OCI-LY7 (cell line): Measurements from ENCODE around the gene RASA1. TPM values are rescaled to one million over a fixed set of nuclear protein-coding genes. Genes with fewer than 3 reads are reported as not detected.

Source experiments
- BruUV-seq: library from RNA; stranded (reverse); fragments of 400-500 nt; replicated peaks from 2 replicates; lab custom pipeline; 2021; lab: Mats Ljungman, UMichigan
- CTCF ChIA-PET: fragments of 300-600 bp; sonication (Branson Sonifier 250); formaldehyde crosslinking; loops from one replicate; lab custom pipeline; 2022; ENCODE audit warnings: antibody characterized with exemption; ENCODE audit not compliant: unreplicated experiment; lab: Charles Lee
- POLR2A ChIA-PET: fragments of 300-600 bp; sonication (Branson Sonifier 250); formaldehyde crosslinking; loops from one replicate; lab custom pipeline; 2022; ENCODE audit warnings: antibody characterized with exemption; lab: Charles Lee
- DNase-seq: peaks from one replicate; pipeline ENCODE4 v3.0.0-alpha.2; 2015; ENCODE audit warnings: low spot score
- H2AFZ ChIP-seq: fragments of 200-600 bp; sonication (generic), shearing (Covaris generic); 2 replicates; pipeline ENCODE4 v1.6.1; 2014; ENCODE audit warnings: mild to moderate bottlenecking, antibody characterized with exemption, low read length, moderate library complexity
- H3K27ac ChIP-seq: fragments of 200-600 bp; sonication (generic); 2 replicates; pipeline ENCODE4 v1.5.1; 2014; ENCODE audit warnings: mixed run types, low read depth, mild to moderate bottlenecking, moderate library complexity, low read length, inconsistent platforms; ENCODE audit not compliant: poor library complexity, severe bottlenecking
- H3K36me3 ChIP-seq: fragments of 200-600 bp; sonication (generic); 2 replicates; pipeline ENCODE4 v1.6.1; 2014; ENCODE audit warnings: mild to moderate bottlenecking, antibody characterized with exemption, low read length, moderate library complexity, mixed read lengths; ENCODE audit not compliant: insufficient read depth
- H3K4me1 ChIP-seq: fragments of 200-600 bp; sonication (generic); 2 replicates; pipeline ENCODE4 v1.5.1; 2014; ENCODE audit warnings: mild to moderate bottlenecking, low read length; ENCODE audit not compliant: insufficient read depth, poor library complexity, severe bottlenecking
- H3K4me2 ChIP-seq: fragments of 200-600 bp; sonication (generic); 2 replicates; pipeline ENCODE4 v1.6.1; 2014; ENCODE audit warnings: mild to moderate bottlenecking, low read length
- H3K4me3 ChIP-seq: fragments of 200-600 bp; sonication (generic); 2 replicates; pipeline ENCODE4 v1.5.1; 2014; ENCODE audit warnings: mild to moderate bottlenecking, low read depth, low read length; ENCODE audit not compliant: poor library complexity, severe bottlenecking
- H3K79me2 ChIP-seq: fragments of 200-600 bp; sonication (generic); 2 replicates; pipeline ENCODE4 v1.6.1; 2016; ENCODE audit warnings: low read depth, mild to moderate bottlenecking, low read length, moderate library complexity, mixed read lengths; ENCODE audit not compliant: insufficient read depth
- H3K9me2 ChIP-seq: fragments of 200-600 bp; sonication (generic); 2 replicates; pipeline ENCODE4 v1.6.1; 2016; ENCODE audit warnings: mild to moderate bottlenecking, low read length, mixed read lengths; ENCODE audit not compliant: insufficient read depth
- H3K9me3 ChIP-seq: fragments of 200-600 bp; sonication (generic); 2 replicates; pipeline ENCODE4 v1.6.1; 2014; ENCODE audit warnings: mild to moderate bottlenecking, mixed run types, low read length, mixed read lengths
- H4K20me1 ChIP-seq: fragments of 200-600 bp; sonication (generic); 2 replicates; pipeline ENCODE4 v1.6.1; 2014; ENCODE audit warnings: mild to moderate bottlenecking, antibody characterized with exemption, low read length, moderate library complexity, mixed read lengths; ENCODE audit not compliant: insufficient read depth
- EZH2phosphoT487 ChIP-seq: fragments of 200-600 bp; sonication (generic); IDR thresholded peaks from 2 replicates; pipeline ENCODE4 v1.6.1; 2018; ENCODE audit warnings: low read depth, borderline replicate concordance, mild to moderate bottlenecking, mixed run types, antibody characterized with exemption, low read length, moderate library complexity, mixed read lengths
- intact Hi-C: fragments of 100-400 bp; cut with micrococcal nuclease; formaldehyde crosslinking; loops from one replicate; pipeline ENCODE4 v1.10.0; 2022; ENCODE audit not compliant: unreplicated experiment
- total RNA-seq, 2 experiments: library from RNA; depleted of rRNA in 1 of 2; stranded (reverse); fragments of >200 nt in 1 of 2; shearing (Covaris generic) in 1 of 2; gene quantifications; 2 replicates each; pipeline ENCODE4 v1.2.3, GENCODE V29; 2014 to 2022
- TF ChIP-seq, protein P1 (sequence below): fragments of 200-600 bp; sonication (generic); conservative IDR thresholded peaks from 2 replicates; pipeline ENCODE4 v1.5.1; 2014; ENCODE audit warnings: mild to moderate bottlenecking, antibody characterized with exemption, low read length, moderate library complexity, mixed read lengths

RASA1 gene
- total RNA-seq, 2 experiments from 2014 or later = 18.1 to 27.3 TPM

DNA sequence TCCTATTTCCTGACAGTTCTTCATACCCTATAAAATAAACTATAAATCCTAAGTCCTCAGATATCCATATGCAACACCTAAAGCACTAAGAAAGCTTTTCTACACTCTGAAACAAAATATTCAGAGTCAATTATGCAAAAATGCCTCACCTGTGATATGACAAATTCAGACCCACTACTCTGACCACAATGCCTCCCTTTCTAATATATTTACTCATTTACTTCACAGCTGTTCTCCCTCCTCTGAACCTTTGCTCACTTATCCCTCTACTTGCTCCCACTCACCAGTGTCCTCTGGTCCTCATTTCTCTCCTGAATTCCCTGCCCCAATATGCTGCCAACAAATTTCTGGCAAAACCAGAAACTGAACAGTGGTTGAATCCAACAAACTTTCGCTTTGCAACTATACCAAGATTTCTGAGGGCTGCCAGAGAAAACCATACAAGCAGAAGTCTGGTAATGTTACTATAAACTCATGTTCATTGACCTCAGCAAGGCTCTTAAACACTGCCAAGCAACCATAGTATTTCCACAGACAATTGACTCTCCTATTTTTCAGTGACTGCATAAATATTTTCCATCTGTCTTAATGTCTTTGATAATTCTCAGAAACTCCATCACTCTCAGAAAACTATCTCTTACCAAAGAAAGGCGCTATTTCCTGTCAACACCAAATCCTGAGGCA, 137.9 kb downstream of the RASA1 start:
- Histone ChIP-seq H3K4me2 (no peak overlapping the region), H3K79me2 (peaks cover 24% of the 10 kb centered on the region), H2AFZ (no peak overlapping the region), H3K4me1 (peaks cover 13% of the 10 kb centered on the region), H3K36me3 (peaks cover 100% of the 10 kb centered on the region), H3K9me3 (no peaks in the 10 kb centered on the region), H3K9me2 (no peaks in the 10 kb centered on the region), H3K27ac (no peak overlapping the region), H4K20me1 (peaks cover 10% of the 10 kb centered on the region), H3K4me3 (no peak overlapping the region)
- no TSS peak for BruUV-seq
- DNase-seq = no peak
- POLR2A ChIA-PET = interaction anchor here (1.2 kb wide), 1 partner anchor 29 kb away, joined by 3 read pairs; no protein-coding TSS in a partner anchor
- no peak for TF ChIP-seq EZH2phosphoT487
- TF ChIP-seq, protein P1, sequence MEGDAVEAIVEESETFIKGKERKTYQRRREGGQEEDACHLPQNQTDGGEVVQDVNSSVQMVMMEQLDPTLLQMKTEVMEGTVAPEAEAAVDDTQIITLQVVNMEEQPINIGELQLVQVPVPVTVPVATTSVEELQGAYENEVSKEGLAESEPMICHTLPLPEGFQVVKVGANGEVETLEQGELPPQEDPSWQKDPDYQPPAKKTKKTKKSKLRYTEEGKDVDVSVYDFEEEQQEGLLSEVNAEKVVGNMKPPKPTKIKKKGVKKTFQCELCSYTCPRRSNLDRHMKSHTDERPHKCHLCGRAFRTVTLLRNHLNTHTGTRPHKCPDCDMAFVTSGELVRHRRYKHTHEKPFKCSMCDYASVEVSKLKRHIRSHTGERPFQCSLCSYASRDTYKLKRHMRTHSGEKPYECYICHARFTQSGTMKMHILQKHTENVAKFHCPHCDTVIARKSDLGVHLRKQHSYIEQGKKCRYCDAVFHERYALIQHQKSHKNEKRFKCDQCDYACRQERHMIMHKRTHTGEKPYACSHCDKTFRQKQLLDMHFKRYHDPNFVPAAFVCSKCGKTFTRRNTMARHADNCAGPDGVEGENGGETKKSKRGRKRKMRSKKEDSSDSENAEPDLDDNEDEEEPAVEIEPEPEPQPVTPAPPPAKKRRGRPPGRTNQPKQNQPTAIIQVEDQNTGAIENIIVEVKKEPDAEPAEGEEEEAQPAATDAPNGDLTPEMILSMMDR = no peak
- CTCF ChIA-PET = no interaction called here
- intact Hi-C loops = no loop called here

DNA sequence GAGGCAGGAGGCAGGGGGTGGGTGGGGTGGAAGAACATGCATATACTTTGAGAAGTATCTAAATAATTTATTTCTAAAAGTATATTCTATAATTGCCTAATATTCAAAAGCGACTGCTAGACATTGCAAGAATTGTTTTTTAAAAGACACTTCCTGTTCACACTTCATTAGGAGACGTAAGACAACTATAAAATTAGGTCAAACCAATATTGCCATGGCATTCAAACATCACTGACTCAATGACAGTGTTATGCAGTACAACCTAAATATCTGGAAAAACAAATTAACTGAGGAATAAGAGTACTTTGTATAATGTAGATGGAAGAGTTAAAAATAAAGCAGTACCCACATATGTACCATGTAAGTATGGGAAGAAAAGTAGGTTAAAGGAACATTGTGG, 140.5 kb downstream of the RASA1 start:
- no peak for DNase-seq
- Histone ChIP-seq H3K9me3 (no peaks in the 10 kb centered on the region), H3K79me2 (peaks cover 38% of the 10 kb centered on the region), H3K9me2 (no peaks in the 10 kb centered on the region), H3K36me3 (peaks cover 79% of the 10 kb centered on the region), H3K4me1 (peaks cover 24% of the 10 kb centered on the region), H2AFZ (no peak overlapping the region), H3K4me3 (no peak overlapping the region), H4K20me1 (peaks cover 21% of the 10 kb centered on the region), H3K27ac (no peak overlapping the region), H3K4me2 (no peak overlapping the region)
- no peak for TF ChIP-seq EZH2phosphoT487
- TF ChIP-seq, protein P1 = no peak
- no TSS peak for BruUV-seq
- CTCF ChIA-PET = no interaction called here
- intact Hi-C loops = no loop called here
- POLR2A ChIA-PET = no interaction called here

DNA sequence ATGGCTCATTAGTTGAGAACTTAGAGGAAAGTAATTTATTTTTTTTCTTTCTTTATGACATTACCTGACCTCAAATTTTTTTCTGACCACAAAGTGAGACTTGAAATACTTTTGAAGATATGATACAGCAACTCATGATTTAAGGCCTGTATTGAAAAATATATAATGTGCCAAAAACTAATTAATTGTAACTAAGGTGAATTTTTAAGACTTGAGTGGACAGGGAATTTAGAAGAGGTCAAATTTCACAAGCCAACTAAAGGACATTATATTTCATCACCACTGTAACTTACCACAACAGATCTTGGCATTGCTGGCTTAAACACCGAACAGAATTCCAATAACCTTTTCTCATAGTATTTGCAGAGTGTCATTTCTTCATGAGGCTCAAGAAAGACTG, 143.2 kb downstream of the RASA1 start:
- peak overlapping the region; percentile 93 for H3K4me3 ChIP-seq
- H3K9me2 ChIP-seq = no peaks in the 10 kb centered on the region
- H4K20me1 ChIP-seq = peaks cover 20% of the 10 kb centered on the region
- ChIA-PET POLR2A (interaction anchor here (0.5 to 3.2 kb wide), 2 partner anchors 11 to 241 kb away, joined by 4 to 19 read pairs; no protein-coding TSS in a partner anchor), CTCF (no interaction called here)
- intact Hi-C loops = loop anchor here (5.0 kb wide), 1 partner anchor 794 kb away; the partner anchor contains the start of gene COX7C
- no peaks in the 10 kb centered on the region for H3K9me3 ChIP-seq
- no TSS peak for BruUV-seq
- H2AFZ ChIP-seq = no peak overlapping the region
- peaks cover 28% of the 10 kb centered on the region for H3K4me1 ChIP-seq
- peak overlapping the region; percentile 79 for H3K4me2 ChIP-seq
- H3K36me3 ChIP-seq = peaks cover 52% of the 10 kb centered on the region
- no peak for DNase-seq
- H3K79me2 ChIP-seq = peaks cover 38% of the 10 kb centered on the region
- no peak overlapping the region for H3K27ac ChIP-seq
- TF ChIP-seq EZH2phosphoT487 = no peak
- TF ChIP-seq, protein P1 = no peak
